K562 (cell line): ENCODE measurements around the gene CRTAP. TPM values are rescaled to one million over a fixed set of nuclear protein-coding genes. Genes with fewer than 3 reads are reported as not detected.

Experiments
- ATAC-seq: fragments of 200-7000 bp; cut with Tn5 transposase; 3 replicates; pipeline ENCODE4 v1.9.1; 2020; ENCODE audit warnings: moderate library complexity
- BruUV-seq: library from RNA; stranded (reverse); fragments of 400-500 nt; replicated peaks from 2 replicates; lab custom pipeline; 2021; lab: Mats Ljungman, UMichigan
- CTCF ChIA-PET: fragments of 300-600 bp; formaldehyde crosslinking; extraction: SDS; loops from one replicate; lab custom pipeline; 2021; ENCODE audit warnings: low intra/inter-chr PET ratio; lab: Yijun Ruan, JAX
- POLR2A ChIA-PET: fragments of 300-600, 350-650 bp; sonication (Branson Sonifier 250); formaldehyde crosslinking; extraction: SDS; loops from one replicate; lab custom pipeline; 2021; ENCODE audit warnings: antibody characterized with exemption, inconsistent platforms; lab: Yijun Ruan, JAX
- DNase-seq, 4 experiments: peaks; one replicate each; pipeline versions ENCODE4 v3.0.0 to v3.0.0-alpha.2; 2011 to 2018; ENCODE audit warnings: low spot score in 3 of 4, mixed read lengths in 3 of 4; ENCODE audit errors: extremely low read depth in 1 of 4
- FAIRE-seq: peaks from 2 replicates; lab custom pipeline; 2011; peaks lifted over from hg19 to GRCh38; lab: Jason Lieb, UNC
- H2AFZ ChIP-seq: 2 replicates; pipeline ENCODE4 v1.6.0; 2011; ENCODE audit warnings: low read depth, low read length, control low read depth, inconsistent platforms
- H3K27ac ChIP-seq: fragments of 200-600 bp; 3 replicates; pipeline ENCODE4 v1.8.0; 2011; ENCODE audit warnings: low read depth, mild to moderate bottlenecking, control low read depth, inconsistent platforms, low read length, moderate library complexity, mixed read lengths; ENCODE audit errors: extremely low read depth
- H3K27me3 ChIP-seq, 2 experiments: fragments of 300-600 bp in 1 of 2; 2 replicates in 1 of 2; 3 replicates in 1 of 2; pipeline versions ENCODE4 v1.6.0 to v1.8.0; 2011; ENCODE audit warnings: inconsistent platforms in 2 of 2, low read length in 2 of 2, mild to moderate bottlenecking in 1 of 2, mixed read lengths in 1 of 2, moderate library complexity in 1 of 2; ENCODE audit not compliant: control insufficient read depth in 2 of 2, insufficient read depth in 2 of 2
- H3K36me3 ChIP-seq: fragments of 300-600 bp; 3 replicates; pipeline ENCODE4 v1.8.0; 2011; ENCODE audit warnings: mild to moderate bottlenecking, low read length, inconsistent platforms; ENCODE audit not compliant: control insufficient read depth, insufficient read depth
- H3K4me1 ChIP-seq, 2 experiments: fragments of 200-600 bp in 1 of 2; replicated peaks in 1 of 2; 2 replicates in 1 of 2; 3 replicates in 1 of 2; pipeline versions ENCODE4 v1.5.1 to v1.8.0; 2011; ENCODE audit warnings: inconsistent platforms in 2 of 2, low read length in 2 of 2, mild to moderate bottlenecking in 1 of 2, mixed read lengths in 1 of 2, moderate library complexity in 1 of 2; ENCODE audit not compliant: control insufficient read depth in 2 of 2, insufficient read depth in 2 of 2
- H3K4me2 ChIP-seq: 2 replicates; pipeline ENCODE4 v1.6.1; 2011; ENCODE audit warnings: low read length, control low read depth, inconsistent platforms, mixed read lengths; ENCODE audit not compliant: insufficient read depth
- H3K4me3 ChIP-seq: fragments of 200-600 bp; sonication (generic), shearing (Covaris generic); 2 replicates; pipeline ENCODE4 v1.5.1; 2016; ENCODE audit warnings: control low read depth, inconsistent platforms
- H3K79me2 ChIP-seq: fragments of 200-600 bp; 3 replicates; pipeline ENCODE4 v1.8.0; 2011; ENCODE audit warnings: low read length, inconsistent platforms; ENCODE audit not compliant: control insufficient read depth, insufficient read depth
- H3K9ac ChIP-seq, 2 experiments: 2 replicates each; pipeline versions ENCODE4 v1.6.0 to v1.6.1; 2011; ENCODE audit warnings: low read depth in 2 of 2, low read length in 2 of 2, control low read depth in 1 of 2, inconsistent platforms in 1 of 2, mild to moderate bottlenecking in 1 of 2, mixed read lengths in 1 of 2; ENCODE audit not compliant: insufficient read depth in 1 of 2
- H3K9me1 ChIP-seq: one replicate; pipeline ENCODE4 v1.6.0; 2011; ENCODE audit warnings: inconsistent platforms, mild to moderate bottlenecking, low read length, moderate library complexity; ENCODE audit not compliant: control insufficient read depth, insufficient read depth
- H3K9me3 ChIP-seq: replicated peaks from 2 replicates; pipeline ENCODE4 v1.5.1; 2011; ENCODE audit warnings: low read depth, low read length, inconsistent platforms; ENCODE audit not compliant: control insufficient read depth, insufficient read depth
- H4K20me1 ChIP-seq: replicated peaks from 2 replicates; pipeline ENCODE4 v1.6.1; 2011; ENCODE audit warnings: low read length, inconsistent platforms, mixed read lengths; ENCODE audit not compliant: control insufficient read depth, insufficient read depth
- CCNT2 ChIP-seq: IDR thresholded peaks from 2 replicates; pipeline ENCODE4 v1.6.1; 2011; ENCODE audit warnings: borderline replicate concordance, low read depth, mild to moderate bottlenecking, moderate library complexity, mixed read lengths, low read length; ENCODE audit not compliant: insufficient read length; ENCODE audit errors: extremely low read depth
- KDM5B ChIP-seq: fragments of 200-600 bp; sonication (generic); IDR thresholded peaks from 2 replicates; pipeline ENCODE4 v1.6.1; 2012; ENCODE audit warnings: low read depth, mild to moderate bottlenecking, moderate library complexity, low read length, control low read depth, inconsistent platforms; ENCODE audit not compliant: insufficient replicate concordance
- NFRKB ChIP-seq: fragments of 450-650 bp; IDR thresholded peaks from 2 replicates; pipeline ENCODE4 v1.6.1; 2016; ENCODE audit warnings: low read depth
- NFXL1 ChIP-seq: fragments of 450-650 bp; formaldehyde crosslinking; IDR thresholded peaks from 2 replicates; pipeline ENCODE4 v1.4.0; 2021; ENCODE audit warnings: mild to moderate bottlenecking
- THAP12 ChIP-seq: fragments of 250-450 bp; sonication (Bioruptor Pico); IDR thresholded peaks from 2 replicates; pipeline ENCODE4 v1.9.0; 2021; ENCODE audit warnings: mild to moderate bottlenecking, inconsistent platforms
- WGBS: fragments of 100-300 bp; shearing (Covaris generic); methylation state at CpG from one replicate; pipeline ENCODE4 v1.1.6; 2016; ENCODE audit warnings: low coverage, mixed read lengths; ENCODE audit not compliant: insufficient coverage; ENCODE audit errors: missing lambda C conversion rate; 5-methylcytosine and 5-hydroxymethylcytosine counted together
- in situ Hi-C: fragments of 300-500 bp; cut with MboI; formaldehyde crosslinking; loops from 4 replicates; pipeline ENCODE4 v1.15.0; 2018; ENCODE audit warnings: inconsistent platforms, mixed read lengths
- intact Hi-C: fragments of 100-400 bp; cut with micrococcal nuclease; formaldehyde crosslinking; loops from 2 replicates; pipeline ENCODE4 v1.14.2; 2022
- polyA plus RNA-seq, 8 experiments: library from polyadenylated mRNA; depleted of rRNA in 4 of 8; stranded (reverse) in 5 of 8; unstranded in 3 of 8; fragments of >200 nt; fragmentation: Nextera tagmentation in 2 of 8; fragmentation: Illumina TruSeq in 1 of 8; extraction: Ambion mirVana in 2 of 8; extraction: Trizol in 1 of 8; gene quantifications; 2 replicates each; pipeline versions ENCODE4 v1.2.1 to v1.2.3, GENCODE V29; 2011 to 2014; ENCODE audit warnings: inconsistent platforms in 1 of 8, missing spikeins in 1 of 8
- total RNA-seq, 7 experiments: library from RNA; depleted of rRNA in 6 of 7; stranded (reverse); fragments of >200 nt in 6 of 7; fragmentation: Illumina TruSeq in 2 of 7; extraction: Trizol in 2 of 7; gene quantifications; 2 replicates each; pipeline versions ENCODE4 v1.2.1 to v1.2.3, GENCODE V29; 2011 to 2021; ENCODE audit warnings: low replicate concordance in 1 of 7

Gene CRTAP
- total and polyA plus RNA-seq, 9 of the 15 experiments (the other 6 are each of a cell fraction or from before 2014, with no cell fraction given), result 10.0 to 121 (median 53.0) TPM

GRCh38 chr3:33165372-33165771, 51.6 kb downstream of the CRTAP start:
- Histone ChIP-seq H3K4me3 (no peak overlapping the region), H3K9me3 (no peaks in the 10 kb centered on the region), H3K4me1 (no peaks in the 10 kb centered on the region; a peak in 1 of 5 replicates), H3K9me1 (no peaks in the 10 kb centered on the region), H3K27me3 (peaks cover 9 to 25% of the 10 kb centered on the region in 2 experiments), H3K9ac (no peak overlapping the region), H4K20me1 (no peaks in the 10 kb centered on the region), H3K36me3 (no peaks in the 10 kb centered on the region), H2AFZ (no peak overlapping the region), H3K79me2 (no peaks in the 10 kb centered on the region), H3K27ac (no peak overlapping the region), H3K4me2 (no peak overlapping the region)
- CTCF ChIA-PET, result no interaction called here
- POLR2A ChIA-PET, result interaction anchor here (0.7 to 2.7 kb wide), 2 partner anchors 12 to 313 kb away, joined by 3 to 9 read pairs; no protein-coding TSS in a partner anchor
- intact Hi-C loops (no loop called here), in situ Hi-C loops (no loop called here)
- no peak for FAIRE-seq
- no TSS peak for BruUV-seq
- TF ChIP-seq CCNT2 (no peak), THAP12 (CRISPR knock-in tag) (no peak), KDM5B (no peak), NFRKB (no peak), NFXL1 (CRISPR knock-in tag) (no peak)
- DNase-seq, result no peak
- no peak for ATAC-seq
- 0% methylated on average over 1 of the region's 1 CpG for WGBS
